Measurements from ENCODE around the gene TRIP6.

GRCh38 chr7:100902638-100903037, 35.5 kb downstream of the TRIP6 start:
- no peak for TF ChIP-seq LEF1 (IDR thresholded peaks at IDR 0.05; ENCODE audit: borderline replicate concordance)
- TF ChIP-seq HDGF (IDR thresholded peaks at IDR 0.05; ENCODE audit: borderline replicate concordance) = no peak
- no peak for TF ChIP-seq BHLHE40 (IDR thresholded peaks at IDR 0.05; ENCODE audit: borderline replicate concordance)
- no peak for TF ChIP-seq SP1 (IDR thresholded peaks at IDR 0.05)
- TF ChIP-seq NFRKB (IDR thresholded peaks at IDR 0.05) = no peak
- no peak for TF ChIP-seq ELF4 (IDR thresholded peaks at IDR 0.05)
- TF ChIP-seq TARDBP (IDR thresholded peaks at IDR 0.05) = no peak
- TF ChIP-seq FOXM1 (IDR thresholded peaks at IDR 0.05; ENCODE audit: borderline replicate concordance) = no peak

All from HEK293T (cell line).